ENCODE data around the gene RAI2.

- TF ChIP-seq SP1 (IDR thresholded peaks at IDR 0.05) (no peak), ELF4 (IDR thresholded peaks at IDR 0.05) (no peak), HDGF (IDR thresholded peaks at IDR 0.05; ENCODE audit: borderline replicate concordance) (no peak), ARNT (IDR thresholded peaks at IDR 0.05) (no peak), FOXA1 (IDR thresholded peaks at IDR 0.05) (no peak)
These were observed 110.7 kb downstream of the RAI2 start for GRCh38 chrX:17750436-17750835.
